WERI-Rb-1 (cell line): ENCODE results near the gene LRP6.

Experiments
- DNase-seq: peaks from one replicate; pipeline ENCODE4 v3.0.0-alpha.2; 2020
- H3K27ac ChIP-seq: fragments of 250-450 bp; sonication (Bioruptor Pico); 2 replicates; pipeline ENCODE4 v1.5.1; 2020; ENCODE audit warnings: mild to moderate bottlenecking, moderate library complexity
- H3K27me3 ChIP-seq: fragments of 250-450 bp; sonication (Bioruptor Pico); 2 replicates; pipeline ENCODE4 v1.5.1; 2021; ENCODE audit warnings: mild to moderate bottlenecking, low read depth, moderate library complexity; ENCODE audit not compliant: insufficient read depth, severe bottlenecking
- H3K36me3 ChIP-seq: fragments of 250-450 bp; sonication (Bioruptor Pico); 2 replicates; pipeline ENCODE4 v1.5.1; 2020; ENCODE audit warnings: mild to moderate bottlenecking, moderate library complexity
- H3K4me3 ChIP-seq: 2 replicates; pipeline ENCODE4 v1.5.1; 2011; ENCODE audit warnings: low read depth, mild to moderate bottlenecking, control low read depth, low read length
- H3K9me3 ChIP-seq: fragments of 250-450 bp; sonication (Bioruptor Pico); 2 replicates; pipeline ENCODE4 v1.5.1; 2021; ENCODE audit warnings: mild to moderate bottlenecking, moderate library complexity; ENCODE audit not compliant: severe bottlenecking
- CTCF ChIP-seq: IDR thresholded peaks from 2 replicates; pipeline ENCODE4 v1.5.1; 2011; ENCODE audit warnings: low read depth, mild to moderate bottlenecking, control low read depth, inconsistent platforms, low read length

The LRP6 gene

GRCh38 chr12:12201274-12201758 lies 65.5 kb downstream of the LRP6 start:
- TF ChIP-seq CTCF: no peak
- peaks cover 9% of the 10 kb centered on the region for H3K36me3 ChIP-seq
- H3K4me3 ChIP-seq: no peak overlapping the region
- no peak for DNase-seq
- H3K9me3 ChIP-seq: no peaks in the 10 kb centered on the region
- H3K27me3 ChIP-seq: no peaks in the 10 kb centered on the region
- H3K27ac ChIP-seq: no peak overlapping the region

- Histone ChIP-seq H3K4me3 (no peak overlapping the region), H3K27me3 (no peaks in the 10 kb centered on the region), H3K27ac (no peak overlapping the region), H3K9me3 (no peaks in the 10 kb centered on the region), H3K36me3 (peaks cover 9% of the 10 kb centered on the region)
- no peak for DNase-seq
- no peak for TF ChIP-seq CTCF
These were observed 66.5 kb downstream of the LRP6 start for GRCh38 chr12:12200363-12200762.

DNA sequence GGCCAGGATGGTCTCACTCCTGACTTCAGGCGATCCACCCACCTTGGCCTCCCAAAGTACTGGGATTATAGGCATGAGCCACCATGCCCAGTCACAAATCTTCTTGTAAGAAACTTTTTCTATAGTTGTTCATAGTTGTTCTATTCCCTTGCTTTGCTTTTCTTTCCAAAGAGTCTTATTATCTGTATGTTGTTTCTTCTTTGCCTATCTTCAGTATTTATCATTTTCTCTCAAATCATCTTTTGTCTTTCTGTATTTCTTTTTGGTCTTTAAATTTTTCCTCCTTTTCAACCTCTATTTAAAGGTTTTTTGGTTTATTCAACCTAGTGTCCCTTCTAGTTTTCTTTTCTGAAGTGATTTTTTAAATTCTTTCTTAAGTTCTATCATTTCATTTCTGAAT lies 68.7 kb downstream of the LRP6 start:
- H3K36me3 ChIP-seq: peaks cover 9% of the 10 kb centered on the region
- no peaks in the 10 kb centered on the region for H3K27me3 ChIP-seq
- no peak for TF ChIP-seq CTCF
- no peak overlapping the region for H3K27ac ChIP-seq
- no peak for DNase-seq
- no peak overlapping the region for H3K4me3 ChIP-seq
- H3K9me3 ChIP-seq: no peaks in the 10 kb centered on the region

DNA sequence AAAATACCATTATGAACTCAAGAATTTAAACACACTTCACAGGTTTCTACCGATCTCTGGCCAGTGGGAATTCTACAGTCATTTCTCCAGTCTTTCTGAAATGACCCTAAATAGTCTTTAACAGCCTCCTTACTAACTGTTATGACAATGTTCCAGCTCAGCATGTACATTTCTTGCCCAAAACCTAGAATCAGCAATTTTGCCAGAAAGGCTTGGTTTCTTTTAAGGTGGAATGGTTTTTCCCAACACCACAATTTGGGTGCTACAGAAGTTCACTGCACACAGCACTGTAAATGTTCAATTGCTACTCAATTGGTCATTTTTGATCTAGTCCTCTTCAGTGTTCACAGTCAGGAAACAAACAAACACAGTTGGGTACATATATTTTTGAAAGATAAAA lies 69.7 kb downstream of the LRP6 start:
- Histone ChIP-seq H3K27ac (no peak overlapping the region), H3K9me3 (no peaks in the 10 kb centered on the region), H3K27me3 (no peaks in the 10 kb centered on the region), H3K36me3 (peaks cover 7% of the 10 kb centered on the region), H3K4me3 (no peak overlapping the region)
- no peak for DNase-seq
- TF ChIP-seq CTCF: no peak

DNA sequence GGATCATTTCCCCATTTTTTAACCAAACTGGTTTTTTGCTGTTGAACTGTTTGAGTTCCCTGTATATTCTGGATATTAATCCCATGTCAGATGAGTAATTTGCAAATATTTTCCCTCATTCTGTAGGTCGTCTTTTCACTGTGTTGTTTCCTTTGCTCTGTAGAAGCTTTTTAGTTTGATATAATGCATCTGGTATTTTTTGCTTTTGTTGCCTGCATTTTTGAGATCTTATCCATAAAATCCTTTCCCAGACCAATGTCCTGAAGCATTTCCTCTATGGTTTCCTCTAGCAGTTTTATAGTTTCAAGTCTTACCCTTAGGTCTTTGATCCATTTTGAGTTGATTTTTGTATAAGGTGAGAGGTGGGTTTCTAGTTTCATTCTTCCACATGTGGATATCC lies 71.3 kb downstream of the LRP6 start:
- TF ChIP-seq CTCF: no peak
- DNase-seq: no peak
- no peak overlapping the region for H3K27ac ChIP-seq
- no peak overlapping the region for H3K4me3 ChIP-seq
- no peaks in the 10 kb centered on the region; the same call in none of the 2 replicates for H3K36me3 ChIP-seq
- H3K27me3 ChIP-seq: no peaks in the 10 kb centered on the region
- no peaks in the 10 kb centered on the region for H3K9me3 ChIP-seq

GRCh38 chr12:12195081-12195480 lies 71.8 kb downstream of the LRP6 start:
- no peak for TF ChIP-seq CTCF
- H3K4me3 ChIP-seq: no peak overlapping the region
- no peaks in the 10 kb centered on the region for H3K9me3 ChIP-seq
- no peaks in the 10 kb centered on the region; the same call in none of the 2 replicates for H3K36me3 ChIP-seq
- DNase-seq: no peak
- no peaks in the 10 kb centered on the region for H3K27me3 ChIP-seq
- no peak overlapping the region for H3K27ac ChIP-seq
